ENCODE measurements around the gene GAL3ST2.

GRCh38 chr2:241762933-241763369, 13.7 kb upstream of the GAL3ST2 start:
- no peak for TF ChIP-seq CTCF (IDR thresholded peaks at IDR 0.05; ENCODE audit: insufficient read depth, low read depth, low read length)
- TF ChIP-seq EZH2 (IDR thresholded peaks at IDR 0.05; ENCODE audit: insufficient read depth, low read length): no peak
